Memory B cell (primary cell): ENCODE measurements around the gene KIF26A.
"Not testable (repeated sequence)": the region's sequence is repeated elsewhere in the genome, so short reads cannot be mapped to it uniquely, and the experiment has no call there.

Experiments
- ATAC-seq: fragments of 150-1000 bp; cut with Tn5 transposase; 2 replicates; pipeline ENCODE4 v1.10.0; 2021; ENCODE audit warnings: low read depth, mild to moderate bottlenecking, moderate library complexity
- DNase-seq, 2 donors: peaks; one replicate each; pipeline ENCODE4 v3.0.0; 2022; ENCODE audit warnings: low spot score in 2 of 2
- H3K27ac Mint-ChIP-seq: one replicate; pipeline ENCODE4 v1.8.0; 2022; ENCODE audit warnings: mild to moderate bottlenecking, moderate library complexity, mixed read lengths
- H3K27me3 Mint-ChIP-seq: one replicate; pipeline ENCODE4 v1.8.0; 2022; ENCODE audit warnings: mixed read lengths
- H3K36me3 Mint-ChIP-seq: one replicate; pipeline ENCODE4 v1.8.0; 2022; ENCODE audit warnings: mild to moderate bottlenecking, mixed read lengths
- H3K4me1 Mint-ChIP-seq: one replicate; pipeline ENCODE4 v1.8.0; 2022; ENCODE audit warnings: mixed read lengths
- H3K4me3 Mint-ChIP-seq: one replicate; pipeline ENCODE4 v1.8.0; 2022; ENCODE audit warnings: mild to moderate bottlenecking, moderate library complexity, mixed read lengths
- H3K9me3 Mint-ChIP-seq: one replicate; pipeline ENCODE4 v1.8.0; 2022; ENCODE audit warnings: mixed read lengths

The KIF26A gene

GRCh38 chr14:104222396-104223036 is 84.1 kb downstream of the KIF26A start:
- ATAC-seq (no peak), DNase-seq (no peak)
- Mint-ChIP-seq H3K4me3 (no peak overlapping the region), H3K27me3 (peaks cover 4% of the 10 kb centered on the region), H3K36me3 (no peaks in the 10 kb centered on the region), H3K9me3 (no peaks in the 10 kb centered on the region), H3K27ac (no peak overlapping the region), H3K4me1 (peaks cover 3% of the 10 kb centered on the region)

GRCh38 chr14:104223101-104224041 is 85.0 kb downstream of the KIF26A start:
- H3K4me3 Mint-ChIP-seq = no peak overlapping the region
- no peaks in the 10 kb centered on the region for H3K36me3 Mint-ChIP-seq
- H3K27ac Mint-ChIP-seq = no peak overlapping the region
- peaks cover 4% of the 10 kb centered on the region for H3K9me3 Mint-ChIP-seq
- ATAC-seq (no peak), DNase-seq (no peak)
- peaks cover 9% of the 10 kb centered on the region for H3K27me3 Mint-ChIP-seq
- peaks cover 3% of the 10 kb centered on the region for H3K4me1 Mint-ChIP-seq

GRCh38 chr14:104224131-104224505 is 85.7 kb downstream of the KIF26A start:
- peaks cover 4% of the 10 kb centered on the region for H3K9me3 Mint-ChIP-seq
- DNase-seq (no peak), ATAC-seq (no peak)
- H3K4me1 Mint-ChIP-seq = peaks cover 3% of the 10 kb centered on the region
- no peaks in the 10 kb centered on the region for H3K36me3 Mint-ChIP-seq
- peaks cover 9% of the 10 kb centered on the region for H3K27me3 Mint-ChIP-seq
- no peak overlapping the region for H3K4me3 Mint-ChIP-seq
- no peak overlapping the region for H3K27ac Mint-ChIP-seq

- Mint-ChIP-seq H3K27ac (peak overlapping the region; percentile 67), H3K36me3 (no peaks in the 10 kb centered on the region), H3K4me3 (no peak overlapping the region), H3K4me1 (peaks cover 3% of the 10 kb centered on the region), H3K9me3 (peaks cover 4% of the 10 kb centered on the region), H3K27me3 (peaks cover 9% of the 10 kb centered on the region)
- ATAC-seq (no peak), DNase-seq (no peak)
These were observed 86.3 kb downstream of the KIF26A start for GRCh38 chr14:104224506-104225277.

- H3K4me1 Mint-ChIP-seq, H3K27me3 Mint-ChIP-seq, DNase-seq, H3K4me3 Mint-ChIP-seq, H3K9me3 Mint-ChIP-seq, H3K36me3 Mint-ChIP-seq, ATAC-seq: not testable (repeated sequence)
- H3K27ac Mint-ChIP-seq = peak overlapping the region; percentile 67
These were observed 87.1 kb downstream of the KIF26A start for GRCh38 chr14:104225278-104226190.

GRCh38 chr14:104226421-104227383 is 88.3 kb downstream of the KIF26A start:
- DNase-seq (no peak), ATAC-seq (no peak)
- Mint-ChIP-seq H3K27ac (no peak overlapping the region), H3K27me3 (peaks cover 9% of the 10 kb centered on the region), H3K4me3 (no peak overlapping the region), H3K9me3 (peaks cover 4% of the 10 kb centered on the region), H3K4me1 (peaks cover 3% of the 10 kb centered on the region), H3K36me3 (no peaks in the 10 kb centered on the region)

GRCh38 chr14:104227806-104228205 is 89.4 kb downstream of the KIF26A start:
- DNase-seq = no peak
- Mint-ChIP-seq H3K9me3 (peaks cover 4% of the 10 kb centered on the region), H3K27me3 (peaks cover 9% of the 10 kb centered on the region), H3K36me3 (no peaks in the 10 kb centered on the region), H3K4me1 (peaks cover 3% of the 10 kb centered on the region), H3K27ac (no peak overlapping the region), H3K4me3 (no peak overlapping the region)
- no peak for ATAC-seq

GRCh38 chr14:104228221-104228620 is 89.8 kb downstream of the KIF26A start:
- DNase-seq (no peak), ATAC-seq (no peak)
- Mint-ChIP-seq H3K4me1 (peaks cover 3% of the 10 kb centered on the region), H3K27me3 (peaks cover 9% of the 10 kb centered on the region), H3K27ac (no peak overlapping the region), H3K36me3 (no peaks in the 10 kb centered on the region), H3K4me3 (no peak overlapping the region), H3K9me3 (peaks cover 4% of the 10 kb centered on the region)

- Mint-ChIP-seq H3K4me1 (peaks cover 3% of the 10 kb centered on the region), H3K9me3 (peaks cover 7% of the 10 kb centered on the region), H3K27ac (no peak overlapping the region), H3K36me3 (no peaks in the 10 kb centered on the region), H3K4me3 (no peak overlapping the region), H3K27me3 (peaks cover 8% of the 10 kb centered on the region)
- ATAC-seq = no peak
- DNase-seq = no peak
These were observed 90.5 kb downstream of the KIF26A start for GRCh38 chr14:104228716-104229533.

GRCh38 chr14:104229534-104230055 is 91.2 kb downstream of the KIF26A start:
- peaks cover 3% of the 10 kb centered on the region for H3K4me1 Mint-ChIP-seq
- ATAC-seq = no peak
- no peak overlapping the region for H3K27ac Mint-ChIP-seq

GRCh38 chr14:104230119-104230815 is 91.9 kb downstream of the KIF26A start:
- H3K9me3 Mint-ChIP-seq = peaks cover 7% of the 10 kb centered on the region
- H3K4me3 Mint-ChIP-seq = no peak overlapping the region
- H3K4me1 Mint-ChIP-seq = no peaks in the 10 kb centered on the region
- no peaks in the 10 kb centered on the region for H3K36me3 Mint-ChIP-seq
- no peak for ATAC-seq
- H3K27me3 Mint-ChIP-seq = peaks cover 5% of the 10 kb centered on the region
- H3K27ac Mint-ChIP-seq = no peak overlapping the region
- no peak for DNase-seq

More at GRCh38 chr14:104229534-104230055, 91.2 kb downstream of the KIF26A start:
- Mint-ChIP-seq H3K36me3 (no peaks in the 10 kb centered on the region), H3K27me3 (peaks cover 8% of the 10 kb centered on the region), H3K4me3 (no peak overlapping the region), H3K9me3 (peaks cover 7% of the 10 kb centered on the region)
- no peak for DNase-seq
